B cell (primary cell): ENCODE measurements around the gene TAC1. TPM values are rescaled to one million over a fixed set of nuclear protein-coding genes. Genes with fewer than 3 reads are reported as not detected.

Source experiments
- polyA plus RNA-seq: library from polyadenylated mRNA; depleted of rRNA; stranded (reverse); fragments of >200 nt; gene quantifications from 2 replicates; pipeline ENCODE4 v1.2.3, GENCODE V29; 2012
- total RNA-seq, 2 donors: library from RNA; stranded (reverse); fragments of 120-200 nt in 1 of 2; gene quantifications; 1 replicate in 1 of 2; 2 replicates in 1 of 2; pipeline versions ENCODE4 v1.2.3 to v1.2.4, GENCODE V29; 2013 to 2022

TAC1 gene
- total and polyA plus RNA-seq, 2 donors (not counting 1 experiment from before 2014, with no cell fraction given), result not detected

Other genes with a start within 250 kb of the TAC1 start
- gene ASNS, start 140.3 kb downstream of the TAC1 start, total RNA-seq, result 24.2 and 39.6 TPM in 2 replicates
- gene ASNS, start 140.3 kb downstream of the TAC1 start, polyA plus RNA-seq, result 18.1 and 24.2 TPM in 2 replicates